HG03139 (cell line): ENCODE results near the gene NEGR1.

Experiments
- ATAC-seq: cut with Tn5 transposase; IDR thresholded peaks from one replicate; pipeline ENCODE4 v1.9.1; 2021; ENCODE audit not compliant: unreplicated experiment

The NEGR1 gene

GRCh38 chr1:71719330-71719729 is 563.0 kb downstream of the NEGR1 start:
- no peak for ATAC-seq

- ATAC-seq: no peak
Measured at GRCh38 chr1:71717186-71717585, 565.2 kb downstream of the NEGR1 start.

DNA sequence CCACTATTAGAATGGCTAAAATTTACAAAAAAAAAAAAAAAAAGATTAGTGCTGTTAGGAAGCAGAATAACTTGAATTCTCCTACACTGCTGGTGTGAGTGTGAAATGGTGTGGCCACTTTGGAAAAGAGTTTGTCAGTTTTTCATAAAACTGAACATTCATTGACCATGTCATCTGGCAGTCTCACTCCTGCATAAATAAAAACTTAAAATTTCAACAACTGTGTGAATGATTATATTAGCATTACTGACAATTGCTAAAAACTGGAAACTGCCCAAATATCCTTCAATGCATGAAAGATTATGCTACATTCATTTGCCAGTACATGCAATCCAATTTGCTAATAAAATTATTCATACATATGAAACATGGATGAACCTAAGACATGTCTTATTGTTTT is 570.9 kb downstream of the NEGR1 start:
- no peak for ATAC-seq

GRCh38 chr1:71706029-71706671 is 576.2 kb downstream of the NEGR1 start:
- ATAC-seq: no peak

DNA sequence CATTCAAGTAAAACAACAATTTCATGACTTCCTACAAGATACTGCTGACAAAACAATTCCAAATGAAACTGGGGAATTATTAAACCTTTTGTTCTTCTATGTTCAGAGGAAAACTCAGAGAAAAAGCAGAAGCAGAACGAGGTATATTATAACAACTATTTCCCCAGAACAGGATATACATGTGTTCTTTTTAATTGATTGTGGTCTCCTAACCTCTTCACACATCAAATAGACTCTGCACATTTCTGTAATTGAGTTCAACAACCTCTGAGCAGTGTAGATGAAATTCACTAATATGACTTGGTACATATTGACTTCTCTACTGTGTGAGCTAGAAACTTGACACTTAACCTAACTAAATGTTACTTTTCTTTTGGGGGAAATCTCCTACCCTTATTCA is 584.2 kb downstream of the NEGR1 start:
- ATAC-seq: no peak

GRCh38 chr1:71695821-71696220 is 586.5 kb downstream of the NEGR1 start:
- ATAC-seq: no peak

GRCh38 chr1:71695084-71695483 is 587.3 kb downstream of the NEGR1 start:
- ATAC-seq: no peak

- no peak for ATAC-seq
Measured at GRCh38 chr1:71693581-71693980, 588.8 kb downstream of the NEGR1 start.

DNA sequence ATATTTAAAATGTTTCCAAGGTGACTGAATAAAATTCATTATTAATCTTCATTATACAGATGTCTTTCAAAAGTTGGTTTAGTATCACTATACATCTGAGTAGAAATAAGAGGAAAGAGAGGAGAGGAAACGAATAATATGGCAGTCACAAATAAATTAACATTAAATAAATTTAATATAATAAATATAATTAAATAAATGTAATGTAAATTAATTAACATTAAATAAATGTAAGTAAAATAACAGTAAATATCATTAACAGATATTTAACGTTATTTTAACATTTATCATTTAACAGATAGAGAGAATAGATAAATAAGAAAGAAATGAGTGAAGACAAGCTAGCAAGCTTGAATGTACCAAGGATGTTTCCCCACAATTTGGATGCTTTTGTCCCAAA is 592.7 kb downstream of the NEGR1 start:
- no peak for ATAC-seq

DNA sequence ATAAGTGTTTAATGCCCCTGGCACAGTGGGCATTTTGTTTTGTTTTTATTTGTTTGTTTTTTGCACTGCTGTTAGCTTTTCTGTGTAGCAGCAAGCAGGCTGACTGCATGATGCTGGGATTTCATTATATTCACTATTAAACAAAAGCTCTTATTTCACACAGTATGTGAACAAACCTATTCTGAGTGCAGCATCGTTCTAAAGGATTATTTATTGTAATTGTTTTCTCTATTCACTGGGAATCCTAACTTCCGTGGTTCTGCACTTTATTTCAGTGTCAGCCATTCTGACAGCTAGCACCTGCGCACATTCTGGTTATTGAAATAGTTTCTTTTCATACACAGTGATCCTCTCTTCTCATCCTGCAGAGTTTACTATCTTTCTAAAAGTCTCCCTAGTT is 595.0 kb downstream of the NEGR1 start:
- no peak for ATAC-seq

GRCh38 chr1:71676979-71677925 is 605.1 kb downstream of the NEGR1 start:
- no peak for ATAC-seq

DNA sequence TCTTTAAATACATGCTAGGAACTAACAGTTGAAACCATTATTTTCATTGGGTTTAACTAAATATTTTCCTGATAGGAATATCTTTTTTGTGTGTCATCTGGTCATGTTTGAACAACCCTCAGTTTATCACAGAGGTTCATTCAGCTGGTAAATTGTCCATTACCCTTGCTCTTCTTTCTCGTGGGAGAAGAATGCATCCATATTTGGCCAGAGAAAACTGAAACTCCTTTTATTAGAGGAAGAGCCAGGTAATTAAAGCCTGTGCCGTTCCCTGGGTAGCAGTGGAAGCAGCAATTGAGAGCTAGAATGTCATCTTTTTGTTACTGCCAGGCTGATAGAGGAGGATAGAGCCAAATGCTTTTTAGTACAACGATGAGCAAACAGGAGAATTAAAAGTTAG is 614.3 kb downstream of the NEGR1 start:
- ATAC-seq: no peak

- ATAC-seq: no peak
Measured at GRCh38 chr1:71667216-71667615, 615.1 kb downstream of the NEGR1 start.

- no peak for ATAC-seq
Measured at GRCh38 chr1:71666609-71667008, 615.7 kb downstream of the NEGR1 start.

- no peak for ATAC-seq
Measured at GRCh38 chr1:71660411-71660810, 621.9 kb downstream of the NEGR1 start.

GRCh38 chr1:71657891-71658679 is 624.3 kb downstream of the NEGR1 start:
- ATAC-seq: no peak

DNA sequence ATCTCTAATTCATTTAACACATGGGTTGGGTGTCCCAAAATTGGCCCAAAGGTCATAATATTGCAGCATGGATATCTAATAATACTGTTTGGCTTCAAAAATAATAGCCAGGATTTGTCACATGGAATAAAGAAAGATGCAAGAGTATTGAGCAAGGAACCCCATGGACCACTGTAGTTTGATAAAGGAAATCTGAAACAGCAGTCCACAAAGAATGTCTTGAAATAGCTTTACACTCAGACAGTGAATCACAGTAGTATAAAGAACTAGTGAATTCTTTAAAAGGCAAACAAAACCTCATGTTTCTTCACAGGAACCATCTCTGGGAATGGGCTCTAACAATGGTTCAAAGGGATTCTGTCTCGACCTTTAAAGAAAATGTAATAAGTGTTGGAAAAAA is 625.4 kb downstream of the NEGR1 start:
- ATAC-seq: no peak

DNA sequence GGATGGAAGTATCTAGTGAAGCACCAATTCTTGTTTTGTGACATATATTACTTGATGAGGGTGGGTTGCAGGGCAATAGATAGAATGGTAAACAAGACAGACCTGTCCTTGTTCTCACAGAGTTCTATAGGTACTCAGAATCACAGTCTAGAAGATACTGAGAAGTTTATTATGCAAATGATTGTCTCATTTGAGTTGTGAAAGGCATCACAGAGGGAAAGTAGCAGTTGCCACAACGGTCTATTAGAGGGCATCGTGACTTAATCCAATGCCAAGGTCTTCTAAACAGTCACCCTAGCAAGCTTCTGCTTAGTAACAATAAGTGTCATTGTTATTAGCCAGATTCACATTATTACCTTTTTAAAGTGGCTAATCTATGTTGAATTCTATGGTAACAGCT is 626.7 kb downstream of the NEGR1 start:
- ATAC-seq: no peak

GRCh38 chr1:71653952-71654351 is 628.4 kb downstream of the NEGR1 start:
- no peak for ATAC-seq

DNA sequence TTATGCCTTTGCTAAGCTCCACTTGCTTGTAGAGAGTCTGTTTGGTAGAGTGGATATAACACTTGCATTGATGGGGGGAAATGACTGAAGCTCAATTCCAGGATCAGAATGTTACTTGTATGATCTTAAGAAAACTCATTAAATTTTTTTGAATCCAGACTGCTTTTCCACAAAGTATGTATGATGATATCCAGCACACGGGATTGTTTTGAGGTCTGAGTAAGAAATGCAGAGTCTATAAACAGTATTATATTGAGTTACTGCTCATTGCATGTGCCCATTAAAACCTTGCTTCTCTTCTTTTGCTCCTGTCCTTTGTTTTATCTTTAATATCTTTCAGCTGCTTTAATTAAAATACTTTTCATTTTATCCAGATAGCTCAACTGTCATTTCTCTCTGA is 631.1 kb downstream of the NEGR1 start:
- ATAC-seq: no peak

DNA sequence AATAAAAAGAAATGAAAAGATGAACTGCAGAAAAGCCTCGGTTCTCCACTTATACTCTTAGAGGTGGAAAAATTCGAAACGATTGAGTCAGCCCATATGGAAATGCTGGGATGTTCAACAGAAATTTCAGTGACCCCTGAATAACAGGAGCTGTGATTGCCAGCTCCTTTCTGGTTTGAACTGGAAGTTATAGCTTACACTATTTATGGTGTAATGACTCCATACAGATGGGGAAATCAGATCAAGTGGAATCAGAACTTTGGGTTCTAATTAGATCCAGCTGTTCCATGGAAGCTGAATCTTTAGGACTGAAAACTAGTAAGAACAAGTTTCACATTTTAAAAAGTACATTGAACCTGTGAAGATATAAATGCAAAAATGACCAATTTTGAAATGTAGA is 632.2 kb downstream of the NEGR1 start:
- no peak for ATAC-seq

GRCh38 chr1:71649608-71650007 is 632.7 kb downstream of the NEGR1 start:
- ATAC-seq: no peak
